IPS-11a (cell line): ENCODE results near the gene FBXO8.
"Not testable (repeated sequence)": the region's sequence is repeated elsewhere in the genome, so short reads cannot be mapped to it uniquely, and the experiment has no call there.

Experiments used
- H3K4me3 ChIP-seq: one replicate; pipeline ENCODE4 v1.5.1; 2013; ENCODE audit warnings: low read depth, low read length, control low read depth

FBXO8 gene

GRCh38 chr4:174286870-174287269 is 3.4 kb upstream of the FBXO8 start:
- no peak overlapping the region for H3K4me3 ChIP-seq

GRCh38 chr4:174284487-174284886 is 1.0 kb upstream of the FBXO8 start:
- H3K4me3 ChIP-seq, result peak overlapping the region; percentile 98

- peak overlapping the region; percentile 98 for H3K4me3 ChIP-seq
Measured at GRCh38 chr4:174282836-174283506, 496 bp downstream of the FBXO8 start.

GRCh38 chr4:174281901-174282300 is 1.6 kb downstream of the FBXO8 start:
- H3K4me3 ChIP-seq, result no peak overlapping the region

- H3K4me3 ChIP-seq, result no peak overlapping the region
Measured at GRCh38 chr4:174281182-174281737, 2.2 kb downstream of the FBXO8 start.

DNA sequence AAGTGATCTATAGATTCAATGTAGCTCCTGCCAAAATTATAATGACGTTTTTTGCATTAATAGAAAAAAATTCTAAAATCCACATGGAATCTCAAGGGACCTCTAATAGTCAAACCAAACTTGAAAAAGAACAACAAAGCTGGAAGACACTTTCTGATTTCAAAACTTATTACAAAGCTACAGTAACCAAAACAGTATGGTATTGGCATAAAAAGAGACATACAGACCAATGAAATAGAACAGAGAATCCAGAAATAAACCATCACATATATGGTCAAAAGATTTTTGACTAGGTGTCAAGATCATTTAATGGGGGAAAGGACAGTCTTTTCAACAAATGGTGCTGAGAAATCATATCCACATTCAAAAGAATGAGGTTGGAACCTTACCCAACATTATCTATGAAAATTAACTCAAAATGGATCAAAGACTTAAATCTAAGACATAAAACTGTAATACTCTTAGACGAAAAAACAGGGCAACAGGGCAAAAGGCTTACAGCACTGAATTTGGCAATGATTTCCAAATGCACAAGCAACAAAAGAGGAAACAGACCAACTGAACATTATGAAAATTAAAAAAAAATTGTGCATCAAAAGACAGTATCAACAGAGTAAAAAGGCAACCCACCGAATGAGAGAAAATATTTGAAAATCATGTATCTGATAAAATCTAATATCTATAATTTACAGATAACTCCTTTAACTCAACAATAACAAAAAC is 3.9 kb downstream of the FBXO8 start:
- H3K4me3 ChIP-seq, result no peak overlapping the region

- no peak overlapping the region for H3K4me3 ChIP-seq
Measured at GRCh38 chr4:174278467-174278866, 5.0 kb downstream of the FBXO8 start.

- no peak overlapping the region for H3K4me3 ChIP-seq
Measured at GRCh38 chr4:174277433-174277832, 6.0 kb downstream of the FBXO8 start.

GRCh38 chr4:174275101-174275500 is 8.4 kb downstream of the FBXO8 start:
- no peak overlapping the region for H3K4me3 ChIP-seq

DNA sequence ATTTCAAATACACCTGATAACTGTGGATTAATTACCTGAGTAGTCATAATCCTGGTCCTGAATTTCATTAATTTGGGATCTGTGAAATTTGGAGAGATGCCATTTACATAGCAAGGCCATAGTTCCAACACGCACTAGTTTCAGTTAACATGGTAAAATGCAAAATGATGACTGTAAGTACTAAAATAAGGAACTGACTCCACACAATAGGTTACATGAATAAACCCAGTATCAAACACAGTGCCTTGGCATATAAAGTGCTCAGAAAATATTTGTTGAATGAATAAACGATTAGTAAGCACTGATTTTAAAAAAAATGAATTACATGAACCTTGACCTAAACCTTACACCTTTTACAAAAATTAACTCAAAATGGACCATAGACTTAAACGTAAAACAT is 9.0 kb downstream of the FBXO8 start:
- no peak overlapping the region for H3K4me3 ChIP-seq

DNA sequence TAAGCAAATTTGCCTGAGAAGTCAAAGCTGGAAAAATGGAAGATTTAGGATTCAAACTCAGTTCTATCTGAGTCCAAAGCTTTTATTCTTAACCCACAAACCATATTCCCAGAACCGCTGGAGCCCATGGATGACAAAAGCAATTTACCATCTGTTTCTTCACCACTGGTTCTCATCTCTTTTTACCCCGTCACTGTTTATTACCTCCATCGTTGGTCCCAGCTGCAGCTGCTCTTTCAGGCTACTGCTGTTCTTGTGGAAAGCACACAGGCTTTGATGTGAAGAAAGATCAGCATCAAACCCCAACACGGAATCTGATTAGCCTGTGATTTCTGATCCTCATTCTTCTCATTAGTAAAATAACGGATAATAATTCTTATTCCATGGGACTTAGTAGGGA is 9.5 kb downstream of the FBXO8 start:
- H3K4me3 ChIP-seq, result no peak overlapping the region

DNA sequence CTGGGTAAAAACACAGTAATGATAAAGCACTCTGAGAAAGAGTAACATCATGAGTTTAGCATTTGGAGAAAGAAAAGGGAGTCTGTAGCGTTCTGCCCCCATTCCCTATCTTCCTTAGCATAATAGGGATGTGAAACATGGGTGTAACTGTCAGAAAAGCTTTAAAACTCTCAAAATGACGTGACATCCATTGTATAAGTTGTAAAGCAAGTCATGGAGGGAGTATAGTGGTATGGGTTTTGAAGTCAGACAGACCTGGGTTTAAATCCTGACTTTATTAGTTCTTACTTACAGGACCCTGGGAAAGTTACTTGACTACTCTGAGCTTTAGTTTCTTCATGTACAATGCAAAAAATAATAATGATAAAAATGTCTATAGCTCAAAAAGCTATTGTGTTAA is 17.1 kb downstream of the FBXO8 start:
- no peak overlapping the region for H3K4me3 ChIP-seq

DNA sequence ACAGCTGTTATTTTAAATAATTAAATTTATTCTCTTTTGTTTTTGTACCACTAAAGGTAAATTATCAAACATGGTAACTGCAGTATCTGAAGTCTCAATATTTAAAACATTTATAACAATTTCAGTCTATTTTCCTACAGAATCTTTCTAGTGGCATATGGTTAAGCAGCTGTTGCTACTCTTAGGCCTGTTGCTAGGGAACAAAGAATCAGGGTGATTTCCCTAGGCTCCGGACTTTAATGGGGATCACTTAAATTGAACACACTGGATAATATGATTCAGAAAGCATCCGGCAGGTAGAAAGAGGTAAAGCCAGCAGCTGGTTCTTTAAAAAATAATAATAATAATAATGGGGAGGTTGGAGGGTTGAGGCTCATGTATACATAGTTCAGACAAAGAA is 17.6 kb downstream of the FBXO8 start:
- no peak overlapping the region for H3K4me3 ChIP-seq

DNA sequence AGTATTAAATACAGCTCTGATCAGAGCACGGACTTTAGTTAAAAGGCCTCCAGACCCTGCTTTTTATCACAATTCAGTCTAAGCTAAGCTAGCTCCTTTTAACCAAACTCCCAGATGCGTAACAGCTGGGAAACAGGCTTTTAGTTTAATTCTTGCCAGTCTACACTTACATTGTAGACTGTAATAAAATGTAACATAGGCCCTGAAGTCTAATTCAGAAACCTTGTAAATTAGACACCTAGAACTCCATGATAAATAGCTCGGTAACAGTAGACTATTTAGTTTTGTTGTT is 20.1 kb downstream of the FBXO8 start:
- H3K4me3 ChIP-seq, result no peak overlapping the region

- no peak overlapping the region for H3K4me3 ChIP-seq
Measured at GRCh38 chr4:174262624-174263444, 20.6 kb downstream of the FBXO8 start.

DNA sequence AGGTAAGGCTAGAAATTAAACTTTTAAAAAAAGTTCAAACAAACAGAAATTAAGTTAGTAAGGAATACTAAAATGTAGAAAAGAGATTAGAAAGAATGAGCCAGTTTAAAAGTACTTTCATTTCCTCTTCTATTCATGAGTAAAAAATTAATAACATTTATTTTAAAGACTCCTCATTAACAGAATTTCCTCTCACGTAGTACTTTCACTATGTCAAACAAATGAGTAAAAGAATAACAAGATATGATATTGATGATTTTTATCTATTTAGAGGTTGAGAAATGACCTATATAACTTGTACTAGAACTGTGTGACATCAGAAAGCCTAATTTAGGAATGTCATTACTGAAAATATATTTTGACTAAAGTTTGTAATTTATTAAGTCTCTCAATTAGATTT is 22.0 kb downstream of the FBXO8 start:
- H3K4me3 ChIP-seq, result not testable (repeated sequence)

GRCh38 chr4:174260099-174260498 is 23.4 kb downstream of the FBXO8 start:
- H3K4me3 ChIP-seq, result no peak overlapping the region

DNA sequence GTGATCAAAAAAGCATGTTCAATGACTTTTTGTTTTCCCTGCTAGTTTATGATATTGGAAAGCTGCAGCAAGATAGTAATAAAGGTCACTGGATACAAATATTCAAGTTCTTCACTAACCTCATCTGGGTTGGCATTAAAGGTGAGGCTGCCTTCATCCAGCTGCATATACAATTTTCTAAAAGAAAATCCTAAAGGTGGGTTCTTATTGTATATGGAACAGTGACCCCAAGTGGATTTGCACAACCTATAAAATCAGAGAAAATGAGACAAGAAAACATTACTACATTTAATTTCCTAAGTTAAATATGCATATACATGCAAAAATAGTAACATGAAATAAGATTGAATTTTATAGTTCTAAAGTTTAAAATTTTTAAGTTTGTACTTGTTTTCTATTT is 23.9 kb downstream of the FBXO8 start:
- H3K4me3 ChIP-seq, result no peak overlapping the region

GRCh38 chr4:174256277-174256713 is 27.2 kb downstream of the FBXO8 start:
- H3K4me3 ChIP-seq, result no peak overlapping the region

DNA sequence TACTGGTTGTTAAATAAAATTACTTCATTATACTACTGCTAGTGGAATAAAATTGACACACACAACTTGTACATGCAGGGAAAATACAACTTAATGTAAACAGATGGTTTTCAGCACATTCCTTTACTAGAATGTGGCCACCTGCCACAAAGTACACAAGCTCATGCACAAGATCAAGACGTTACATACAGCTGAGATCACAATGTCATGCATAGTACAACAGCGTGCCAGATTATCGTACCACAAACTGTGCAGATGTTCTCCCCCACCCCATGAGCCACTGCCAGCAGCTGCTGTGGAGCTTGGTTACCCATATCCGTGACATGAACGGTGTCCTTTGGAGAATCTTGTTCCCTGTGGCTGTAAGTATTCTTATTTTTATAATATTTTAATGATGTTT is 27.7 kb downstream of the FBXO8 start:
- H3K4me3 ChIP-seq, result no peak overlapping the region

- H3K4me3 ChIP-seq, result no peak overlapping the region
Measured at GRCh38 chr4:174255374-174255773, 28.1 kb downstream of the FBXO8 start.

DNA sequence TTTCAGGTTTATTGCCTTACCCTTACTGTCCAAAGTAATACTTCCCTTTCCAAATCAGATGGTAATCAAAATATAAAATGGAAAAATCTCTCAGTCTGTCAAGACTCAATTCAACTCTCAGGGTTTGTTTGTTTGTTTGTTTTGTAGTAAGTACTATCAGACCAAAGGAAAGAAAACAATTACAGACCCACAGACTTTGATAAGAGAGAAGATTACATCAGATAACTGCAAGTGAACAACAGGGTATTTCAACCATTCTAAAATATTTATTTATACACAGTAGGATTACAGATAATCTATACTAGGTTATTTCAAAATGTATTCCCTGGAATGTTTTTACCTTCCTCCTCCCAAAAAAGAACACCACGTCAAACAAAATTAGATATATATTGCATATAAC is 28.9 kb downstream of the FBXO8 start:
- no peak overlapping the region for H3K4me3 ChIP-seq
